Left renal pelvis (tissue), 4 donors: ENCODE results near the gene ZBTB46. TPM values are rescaled to one million over a fixed set of nuclear protein-coding genes. Genes with fewer than 3 reads are reported as not detected.
"Not testable (repeated sequence)": the region's sequence is repeated elsewhere in the genome, so short reads cannot be mapped to it uniquely, and the experiment has no call there.

ENCODE experiments used
- DNase-seq, 4 donors: peaks; one replicate each; pipeline ENCODE4 v3.0.0-alpha.2; 2013; ENCODE audit warnings: low read depth in 4 of 4, low spot score in 3 of 4
- polyA plus RNA-seq, 4 donors: library from polyadenylated mRNA; unstranded; fragments of 120-200 nt; gene quantifications; one replicate each; pipeline ENCODE4 v1.2.1, GENCODE V29; 2013; ENCODE audit not compliant: insufficient read length in 4 of 4

Gene ZBTB46
- polyA plus RNA-seq, 4 donors, result 16.1 to 23.2 (median 18.9) TPM

GRCh38 chr20:63738687-63739129 is 92.4 kb downstream of the ZBTB46 start:
- no peak for DNase-seq

DNA sequence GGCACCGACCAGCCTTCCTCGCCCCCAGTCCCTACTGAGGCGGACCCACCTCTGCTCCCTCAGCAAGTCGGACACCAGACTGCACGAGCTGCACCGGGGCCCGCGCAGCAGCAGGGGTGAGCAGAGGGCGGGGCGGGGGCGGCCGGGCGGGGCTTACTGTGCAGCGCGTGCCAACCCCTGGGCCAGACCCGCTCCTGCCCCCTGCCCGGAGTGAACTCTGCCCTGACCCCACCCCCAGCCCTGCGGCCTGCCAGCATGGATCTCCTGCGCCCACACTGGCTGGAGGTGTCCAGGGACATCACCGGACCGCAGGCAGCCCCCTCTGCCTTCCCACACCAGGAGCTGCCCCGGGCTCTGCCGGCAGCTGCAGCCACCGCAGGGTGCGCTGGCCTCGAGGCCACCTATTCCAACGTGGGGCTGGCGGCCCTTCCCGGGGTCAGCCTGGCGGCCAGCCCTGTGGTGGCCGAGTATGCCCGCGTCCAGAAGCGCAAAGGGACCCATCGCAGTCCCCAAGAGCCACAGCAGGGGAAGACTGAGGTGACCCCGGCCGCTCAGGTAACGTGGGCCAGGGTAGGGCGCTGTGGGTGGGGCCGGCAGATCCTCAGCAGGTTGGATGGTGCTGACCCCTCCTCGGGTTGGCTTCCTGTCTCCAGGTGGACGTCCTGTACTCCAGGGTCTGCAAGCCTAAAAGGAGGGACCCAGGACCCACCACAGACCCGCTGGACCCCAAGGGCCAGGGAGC is 92.9 kb downstream of the ZBTB46 start:
- DNase-seq, result no peak

GRCh38 chr20:63737695-63737944 is 93.4 kb downstream of the ZBTB46 start:
- no peak for DNase-seq

DNA sequence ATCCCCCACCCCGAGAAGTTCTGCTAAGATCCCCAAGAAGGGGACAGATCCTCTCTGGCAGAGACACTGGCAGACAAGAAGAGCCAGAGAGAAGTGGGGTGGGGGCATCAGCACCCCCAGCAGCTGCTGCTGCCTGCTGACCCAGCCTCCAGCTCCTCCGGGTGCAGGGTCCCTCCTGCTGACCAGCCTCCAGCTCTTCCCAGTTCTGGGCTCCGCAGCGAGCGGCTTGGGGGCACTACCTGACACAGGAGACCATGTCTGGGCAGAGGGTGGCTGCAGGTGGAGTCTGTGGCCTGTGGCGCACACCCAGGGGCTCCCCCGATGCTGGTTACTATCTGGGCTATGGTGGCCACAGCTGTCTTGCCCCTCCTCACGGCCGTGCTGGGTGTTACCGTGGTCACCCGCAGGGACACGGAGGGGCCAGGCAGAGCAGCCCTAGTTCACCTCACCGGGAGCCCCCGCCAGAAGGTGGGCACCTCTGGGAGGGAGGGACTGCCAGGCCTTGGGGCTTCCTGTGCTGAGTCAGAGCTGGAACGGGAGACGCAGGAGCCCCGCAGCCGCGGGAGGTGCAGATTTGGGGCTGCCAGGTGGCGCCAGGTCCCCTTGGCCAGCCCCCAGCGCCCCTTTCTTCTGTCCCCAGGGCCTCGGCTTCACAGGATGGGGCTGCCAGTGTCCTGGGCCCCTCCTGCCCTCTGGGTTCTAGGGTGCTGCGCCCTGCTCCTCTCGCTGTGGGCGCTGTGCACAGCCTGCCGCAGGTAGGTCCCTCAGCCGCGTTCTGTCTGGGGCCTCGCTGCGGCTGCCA is 94.0 kb downstream of the ZBTB46 start:
- no peak for DNase-seq

DNA sequence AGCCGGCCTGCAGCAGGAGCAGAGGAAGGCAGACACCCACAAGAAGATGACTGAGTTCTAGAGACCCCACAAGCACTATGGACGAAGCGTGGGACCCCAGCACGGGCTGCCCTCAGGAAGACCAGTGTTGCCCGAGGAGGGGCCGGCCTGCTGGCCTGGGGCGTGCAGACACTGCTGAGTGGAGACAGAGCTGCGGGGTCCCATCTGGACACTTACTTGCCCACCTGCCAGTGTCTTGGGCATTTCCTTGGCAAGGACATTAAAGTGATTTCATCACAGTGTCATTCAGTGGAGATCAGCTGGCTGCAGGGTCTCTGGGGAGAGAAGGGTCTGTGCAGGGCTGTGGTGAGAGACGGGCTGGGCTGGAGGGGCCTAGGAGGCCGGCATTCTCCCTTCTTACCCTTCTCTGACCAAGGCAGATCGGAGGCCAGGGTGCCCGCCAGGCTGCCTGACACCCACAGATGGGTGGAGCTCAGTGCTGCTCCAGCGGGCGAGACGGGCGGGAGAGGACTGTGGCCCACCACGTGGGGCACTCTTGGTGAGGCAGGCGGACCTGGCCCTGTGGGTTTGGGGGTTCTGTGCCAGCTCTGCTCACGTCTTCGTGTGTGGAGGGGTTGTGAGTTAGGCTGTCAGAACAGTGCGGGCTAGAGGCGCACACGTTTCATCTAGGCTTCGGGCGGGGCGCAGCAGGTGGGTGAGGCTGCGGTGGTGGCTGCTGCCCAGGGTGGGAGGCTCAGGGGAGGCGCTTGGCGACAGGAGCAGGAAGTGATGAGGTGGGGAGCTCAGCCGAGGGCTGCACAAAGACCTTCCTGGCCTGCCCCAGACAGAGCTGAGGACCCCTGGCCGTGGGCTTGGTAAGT is 95.0 kb downstream of the ZBTB46 start, which contains the start of gene LIME1:
Gene LIME1 (plus strand): TSS at position 806 of the 860 bp plus-strand sequence. CDS start 886 bp downstream, outside the sequence.
- no peak for DNase-seq

GRCh38 chr20:63734946-63735858 is 95.9 kb downstream of the ZBTB46 start:
- no peak for DNase-seq

GRCh38 chr20:63734111-63734945 is 96.7 kb downstream of the ZBTB46 start:
- DNase-seq, result no peak

DNA sequence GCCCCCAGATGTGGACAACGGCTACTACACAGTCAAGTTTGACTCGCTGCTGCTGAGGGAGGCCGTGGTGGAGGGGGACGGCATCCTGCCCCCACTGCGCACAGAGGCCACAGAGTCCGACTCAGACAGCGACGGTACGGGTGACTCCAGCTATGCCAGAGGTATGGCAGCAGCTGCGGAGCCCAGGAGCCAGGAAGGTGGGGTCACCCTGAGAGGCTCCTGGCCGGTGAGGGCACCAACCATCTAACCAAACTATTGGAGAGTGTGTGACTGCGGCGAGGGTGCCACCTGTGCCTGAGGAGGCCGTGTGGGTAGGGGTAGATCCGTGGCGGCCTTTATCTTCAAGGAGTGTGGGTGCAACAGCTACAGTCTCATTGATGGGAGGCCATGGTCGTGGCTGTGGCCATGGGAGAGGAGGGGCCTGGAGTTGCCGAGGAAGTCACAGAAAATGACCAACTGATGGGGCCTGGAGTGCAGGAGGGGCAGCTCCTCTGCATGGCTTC is 97.4 kb downstream of the ZBTB46 start:
- DNase-seq, result no peak

DNA sequence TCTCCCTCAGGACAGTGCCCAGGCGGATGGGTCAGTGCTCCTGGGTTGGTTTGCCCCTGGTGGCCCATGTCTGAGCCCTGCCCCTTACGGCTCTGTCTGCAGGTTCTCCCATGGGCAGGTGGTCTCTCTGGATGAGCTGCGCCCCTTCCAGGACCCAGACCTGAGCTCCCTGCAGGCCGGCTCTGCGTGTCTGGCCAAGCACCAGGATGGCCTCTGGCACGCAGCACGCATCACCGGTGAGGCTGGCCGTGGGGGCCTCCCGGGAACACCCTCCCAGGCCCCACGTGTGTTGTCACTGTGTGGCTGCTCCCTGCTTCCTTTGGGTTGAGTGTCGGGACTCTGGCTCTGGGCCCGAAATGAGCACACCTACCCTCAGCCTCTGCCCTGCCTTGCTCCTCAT is 97.9 kb downstream of the ZBTB46 start:
- DNase-seq, result no peak

- DNase-seq, result no peak
Measured at GRCh38 chr20:63732118-63733095, 98.7 kb downstream of the ZBTB46 start.

- no peak for DNase-seq
Measured at GRCh38 chr20:63731410-63731809, 99.7 kb downstream of the ZBTB46 start.

- DNase-seq, result not testable (repeated sequence)
Measured at GRCh38 chr20:63730189-63730733, 100.8 kb downstream of the ZBTB46 start.

DNA sequence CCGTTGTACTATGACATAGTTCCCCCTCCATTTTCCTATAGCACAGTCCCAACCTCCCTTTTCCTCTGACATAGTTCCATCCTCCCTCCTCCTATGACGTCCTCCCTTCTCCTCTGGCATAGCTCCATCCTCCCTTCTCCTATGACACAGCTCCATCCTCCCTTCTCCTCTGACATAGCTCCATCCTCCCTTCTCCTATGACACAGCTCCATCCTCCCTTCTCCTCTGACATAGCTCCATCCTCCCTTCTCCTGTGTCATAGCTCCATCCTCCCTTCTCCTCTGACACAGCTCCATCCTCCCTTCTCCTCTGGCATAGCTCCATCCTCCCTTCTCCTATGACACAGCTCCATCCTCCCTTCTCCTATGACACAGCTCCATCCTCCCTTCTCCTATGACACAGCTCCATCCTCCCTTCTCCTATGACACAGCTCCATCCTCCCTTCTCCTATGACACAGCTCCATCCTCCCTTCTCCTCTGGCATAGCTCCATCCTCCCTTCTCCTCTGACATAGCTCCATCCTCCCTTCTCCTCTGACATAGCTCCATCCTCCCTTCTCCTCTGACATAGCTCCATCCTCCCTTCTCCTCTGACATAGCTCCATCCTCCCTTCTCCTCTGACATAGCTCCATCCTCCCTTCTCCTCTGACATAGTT is 108.0 kb downstream of the ZBTB46 start:
- not testable (repeated sequence) for DNase-seq

GRCh38 chr20:63718996-63719395 is 112.1 kb downstream of the ZBTB46 start:
- no peak for DNase-seq

- no peak for DNase-seq
Measured at GRCh38 chr20:63714858-63715257, 116.2 kb downstream of the ZBTB46 start.

- no peak for DNase-seq
Measured at GRCh38 chr20:63712191-63712590, 118.9 kb downstream of the ZBTB46 start.

DNA sequence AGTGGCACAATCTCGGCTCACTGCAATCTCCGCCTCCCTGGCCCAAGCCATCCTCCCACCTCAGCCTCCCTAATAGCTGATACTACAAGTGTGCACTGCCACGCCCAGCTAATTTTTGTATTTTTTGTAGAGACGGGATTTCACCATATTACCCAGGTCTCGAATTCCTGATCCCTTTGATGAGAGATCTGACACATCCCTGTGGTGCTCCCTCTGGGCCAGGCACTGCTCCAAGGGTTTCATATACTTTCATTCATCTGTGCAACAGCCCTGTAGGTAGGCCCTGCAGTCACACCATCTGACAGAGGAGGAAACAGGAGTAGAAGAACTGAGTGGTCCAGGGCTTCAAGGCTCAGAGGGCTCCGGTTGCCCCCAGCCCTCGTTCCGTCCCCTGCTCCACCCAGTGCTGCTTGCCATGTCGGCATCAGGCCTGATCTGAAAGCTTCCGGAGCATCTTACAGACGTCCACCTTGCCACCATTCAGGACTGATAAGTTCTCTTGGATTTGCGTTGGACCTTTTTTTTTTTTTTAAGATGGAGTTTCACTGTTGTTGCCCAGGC is 119.9 kb downstream of the ZBTB46 start:
- DNase-seq, result no peak
